ENCODE data around the gene ZPBP. TPM values are rescaled to one million over a fixed set of nuclear protein-coding genes. Genes with fewer than 3 reads are reported as not detected.

The ZPBP gene
- total and polyA plus RNA-seq, 2 donors (not counting 3 experiments of a cell fraction or from before 2014, with no cell fraction given) = not detected

DNA sequence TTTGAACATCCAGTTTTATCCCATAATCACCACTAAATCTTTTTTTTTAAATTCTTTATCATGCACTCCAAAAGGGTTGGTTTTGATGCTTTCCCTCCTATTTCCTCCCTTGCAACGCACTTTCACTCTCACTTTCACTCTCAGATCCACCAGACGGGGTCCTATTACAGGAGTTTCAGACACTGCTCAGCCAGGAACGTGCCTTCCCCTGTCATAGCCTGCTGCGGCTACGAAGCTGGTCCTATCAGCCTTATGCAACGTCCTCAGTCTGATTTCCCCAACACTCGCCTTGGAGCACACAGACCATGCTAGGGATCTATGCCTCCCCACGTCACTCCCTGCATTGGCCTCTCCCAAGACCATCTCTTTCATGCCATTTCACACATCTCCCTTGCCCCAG lies 23.4 kb downstream of the ZPBP start:
- ChIA-PET POLR2A (no interaction called here), CTCF (no interaction called here)
- H4K20me1 ChIP-seq (replicated peaks; ENCODE audit: control insufficient read depth, extremely low read depth, insufficient read depth, low read length) = no peaks in the 10 kb centered on the region
- no peak overlapping the region for H3K4me3 ChIP-seq (replicated peaks in 1 of 3; ENCODE audit: insufficient read depth in 1 of 3, low read depth in 1 of 3, low read length in 3 of 3)
- no peaks in the 10 kb centered on the region for H3K9me1 ChIP-seq (replicated peaks; ENCODE audit: control insufficient read depth, extremely low read depth, insufficient read depth, low read length)
- no peaks in the 10 kb centered on the region for H3K79me2 ChIP-seq (ENCODE audit: control insufficient read depth, insufficient read depth, low read length)
- intact Hi-C loops (cut with micrococcal nuclease) (no loop called here), dilution Hi-C loops (cut with MboI; ENCODE audit: extremely low pct_ligation_motif_present, low sequenced_read_pairs) (no loop called here)
- H3K9me3 ChIP-seq (replicated peaks; ENCODE audit: control insufficient read depth, insufficient read depth, low read length) = no peaks in the 10 kb centered on the region
- H3K36me3 ChIP-seq (ENCODE audit: control insufficient read depth in 2 of 2, extremely low read depth in 1 of 2, insufficient read depth in 2 of 2, low read length in 2 of 2) = no peaks in the 10 kb centered on the region
- no peak overlapping the region for H3K27ac ChIP-seq (ENCODE audit: insufficient read depth, low read depth, low read length)
- TF ChIP-seq JUN (IDR thresholded peaks at IDR 0.05; ENCODE audit: borderline replicate concordance, insufficient read depth, insufficient read length, low read depth) = no peak
- no peak for TF ChIP-seq MYC (IDR thresholded peaks at IDR 0.05; ENCODE audit: low read depth, low read length)
- no peak for TF ChIP-seq FOS (IDR thresholded peaks at IDR 0.05; ENCODE audit: borderline replicate concordance, insufficient read depth, low read length)
- TF ChIP-seq POLR2AphosphoS5 (IDR thresholded peaks at IDR 0.05; ENCODE audit: insufficient read depth, low read depth, low read length) = no peak
- no peak for TF ChIP-seq GATA2 (IDR thresholded peaks at IDR 0.05; ENCODE audit: insufficient read depth, insufficient read length, low read depth, low read length)
- TF ChIP-seq, protein P1, sequence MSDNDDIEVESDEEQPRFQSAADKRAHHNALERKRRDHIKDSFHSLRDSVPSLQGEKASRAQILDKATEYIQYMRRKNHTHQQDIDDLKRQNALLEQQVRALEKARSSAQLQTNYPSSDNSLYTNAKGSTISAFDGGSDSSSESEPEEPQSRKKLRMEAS (IDR thresholded peaks at IDR 0.05; ENCODE audit: insufficient read depth, insufficient read length) = no peak
- TF ChIP-seq EZH2 (IDR thresholded peaks at IDR 0.05; ENCODE audit: borderline replicate concordance, low read depth, low read length, severe bottlenecking) = no peak
- TF ChIP-seq POLR2A (IDR thresholded peaks at IDR 0.05; ENCODE audit: low read depth, low read length) = no peak
- TF ChIP-seq CTCF (IDR thresholded peaks at IDR 0.05; ENCODE audit: extremely low read depth in 1 of 2, insufficient read depth in 1 of 2, low read depth in 1 of 2, low read length in 2 of 2) = no peak
- no peaks in the 10 kb centered on the region for H3K4me1 ChIP-seq (ENCODE audit: control insufficient read depth, extremely low read depth, insufficient read depth, low read length)
- DNase-seq (ENCODE audit: low read depth, low spot score) = no peak
- BruUV-seq (replicated peaks) = no TSS peak
- no peaks in the 10 kb centered on the region for H3K27me3 ChIP-seq (ENCODE audit: control insufficient read depth in 2 of 2, insufficient read depth in 2 of 2, low read length in 2 of 2)
- FAIRE-seq = no peak
- no peak overlapping the region for H3K4me2 ChIP-seq (ENCODE audit: insufficient read depth, low read length)
- no peak overlapping the region for H2AFZ ChIP-seq (ENCODE audit: low read depth, low read length)
- H3K9ac ChIP-seq (replicated peaks; ENCODE audit: extremely low read depth, insufficient read depth, low read length) = no peak overlapping the region

Data from endothelial cell of umbilical vein (primary cell).